ENCODE measurements around the gene ZNF330.

Gene ZNF330

GRCh38 chr4:141246683-141247429 lies 26.2 kb downstream of the ZNF330 start:
- in situ Hi-C loops (cut with MboI; ENCODE audit: low sequenced_read_pairs, unreplicated experiment), result no loop called here
- TF ChIP-seq, protein P1, sequence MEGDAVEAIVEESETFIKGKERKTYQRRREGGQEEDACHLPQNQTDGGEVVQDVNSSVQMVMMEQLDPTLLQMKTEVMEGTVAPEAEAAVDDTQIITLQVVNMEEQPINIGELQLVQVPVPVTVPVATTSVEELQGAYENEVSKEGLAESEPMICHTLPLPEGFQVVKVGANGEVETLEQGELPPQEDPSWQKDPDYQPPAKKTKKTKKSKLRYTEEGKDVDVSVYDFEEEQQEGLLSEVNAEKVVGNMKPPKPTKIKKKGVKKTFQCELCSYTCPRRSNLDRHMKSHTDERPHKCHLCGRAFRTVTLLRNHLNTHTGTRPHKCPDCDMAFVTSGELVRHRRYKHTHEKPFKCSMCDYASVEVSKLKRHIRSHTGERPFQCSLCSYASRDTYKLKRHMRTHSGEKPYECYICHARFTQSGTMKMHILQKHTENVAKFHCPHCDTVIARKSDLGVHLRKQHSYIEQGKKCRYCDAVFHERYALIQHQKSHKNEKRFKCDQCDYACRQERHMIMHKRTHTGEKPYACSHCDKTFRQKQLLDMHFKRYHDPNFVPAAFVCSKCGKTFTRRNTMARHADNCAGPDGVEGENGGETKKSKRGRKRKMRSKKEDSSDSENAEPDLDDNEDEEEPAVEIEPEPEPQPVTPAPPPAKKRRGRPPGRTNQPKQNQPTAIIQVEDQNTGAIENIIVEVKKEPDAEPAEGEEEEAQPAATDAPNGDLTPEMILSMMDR (IDR thresholded peaks at IDR 0.05; ENCODE audit: borderline replicate concordance, control extremely low read depth, extremely low read depth, insufficient read depth, missing control alignments), result no peak
- no peak for DNase-seq (ENCODE audit: low spot score)

GRCh38 chr4:141247430-141247780 lies 26.7 kb downstream of the ZNF330 start:
- DNase-seq (ENCODE audit: low spot score), result no peak
- in situ Hi-C loops (cut with MboI; ENCODE audit: low sequenced_read_pairs, unreplicated experiment), result no loop called here
- TF ChIP-seq, protein P1 (IDR thresholded peaks at IDR 0.05; ENCODE audit: borderline replicate concordance, control extremely low read depth, extremely low read depth, insufficient read depth, missing control alignments), result no peak

DNA sequence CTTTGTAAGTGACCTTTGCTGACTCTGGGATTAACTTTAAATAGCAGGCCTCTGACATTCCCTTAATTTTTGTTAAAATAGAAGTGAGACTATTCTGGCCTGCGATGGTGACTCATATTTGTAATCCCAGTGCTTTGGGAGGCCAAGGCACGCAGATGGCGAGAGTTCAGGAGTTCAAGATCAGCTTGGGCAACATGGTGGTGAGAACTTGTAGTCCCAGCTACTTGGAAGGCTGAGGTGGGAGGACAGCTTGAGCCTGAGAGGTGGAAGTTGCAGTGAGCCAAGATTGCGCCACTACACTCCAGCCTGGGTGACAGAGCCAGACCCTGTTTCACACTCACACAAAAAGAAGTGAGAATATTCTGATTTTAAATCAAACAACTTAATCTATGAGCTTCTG lies 27.3 kb downstream of the ZNF330 start:
- in situ Hi-C loops (cut with MboI; ENCODE audit: low sequenced_read_pairs, unreplicated experiment), result no loop called here
- TF ChIP-seq, protein P1 (IDR thresholded peaks at IDR 0.05; ENCODE audit: borderline replicate concordance, control extremely low read depth, extremely low read depth, insufficient read depth, missing control alignments), result no peak
- DNase-seq (ENCODE audit: low spot score), result no peak

DNA sequence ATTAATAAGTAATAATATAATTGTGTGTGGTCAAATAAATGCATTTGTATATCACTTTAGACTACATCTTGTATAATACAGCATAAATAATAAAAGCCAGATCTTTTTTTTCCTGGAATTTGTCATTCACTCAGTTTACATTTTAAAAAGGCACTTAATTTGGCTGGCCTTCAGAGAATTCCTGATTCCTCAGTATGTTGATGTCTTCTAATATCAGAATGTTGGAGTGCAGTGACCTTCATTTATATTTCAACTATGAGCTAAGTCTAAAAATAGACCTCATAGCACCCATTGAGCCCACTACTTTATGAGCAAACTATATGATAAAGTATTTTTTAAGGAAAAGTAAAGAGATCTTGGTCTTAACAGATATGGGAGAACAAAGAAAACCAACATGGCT lies 27.8 kb downstream of the ZNF330 start:
- no peak for DNase-seq (ENCODE audit: low spot score)
- TF ChIP-seq, protein P1 (IDR thresholded peaks at IDR 0.05; ENCODE audit: borderline replicate concordance, control extremely low read depth, extremely low read depth, insufficient read depth, missing control alignments), result no peak
- in situ Hi-C loops (cut with MboI; ENCODE audit: low sequenced_read_pairs, unreplicated experiment), result no loop called here

DNA sequence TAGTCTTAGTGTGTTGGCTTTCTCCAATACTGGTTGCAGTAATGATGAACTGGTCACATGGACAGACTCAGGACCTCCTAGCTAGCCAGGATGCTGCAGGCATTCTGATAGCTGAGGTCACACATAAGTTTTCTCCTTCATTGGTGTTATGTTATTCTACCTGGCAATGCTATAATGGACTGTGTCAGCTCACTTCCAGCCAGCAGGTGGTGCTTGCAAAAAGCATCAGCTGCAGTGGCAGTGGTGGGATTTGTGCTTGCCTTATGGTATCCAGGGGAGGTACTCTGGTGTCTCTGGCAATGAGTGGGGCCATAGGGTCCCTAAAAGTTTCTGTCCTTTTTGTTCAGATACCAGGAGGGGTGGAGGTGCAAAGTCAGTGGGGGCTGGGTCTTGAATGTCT lies 33.6 kb downstream of the ZNF330 start:
- in situ Hi-C loops (cut with MboI; ENCODE audit: low sequenced_read_pairs, unreplicated experiment), result no loop called here
- TF ChIP-seq, protein P1 (IDR thresholded peaks at IDR 0.05; ENCODE audit: borderline replicate concordance, control extremely low read depth, extremely low read depth, insufficient read depth, missing control alignments), result peak; percentile 12
- no peak for DNase-seq (ENCODE audit: low spot score)

DNA sequence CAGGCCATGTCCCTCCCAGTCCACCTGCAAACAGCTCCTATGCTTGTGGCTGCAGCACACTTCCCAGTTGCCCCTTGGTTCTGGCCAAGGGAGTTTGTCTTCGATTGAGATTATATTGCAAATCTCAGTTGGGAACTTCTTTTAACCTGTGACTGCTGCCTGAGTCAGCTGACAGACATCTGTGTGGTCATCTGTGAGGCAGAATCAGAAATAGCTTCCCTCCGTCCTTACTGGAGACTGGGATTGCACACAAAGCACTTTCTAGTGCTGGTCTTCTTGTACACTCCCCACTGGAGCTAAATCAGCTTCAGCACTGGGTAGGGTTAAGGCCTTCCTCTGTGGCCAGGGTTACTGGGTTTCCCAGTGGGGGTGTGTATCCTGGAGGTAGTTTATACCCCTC lies 34.3 kb downstream of the ZNF330 start:
- in situ Hi-C loops (cut with MboI; ENCODE audit: low sequenced_read_pairs, unreplicated experiment), result no loop called here
- no peak for DNase-seq (ENCODE audit: low spot score)
- TF ChIP-seq, protein P1 (IDR thresholded peaks at IDR 0.05; ENCODE audit: borderline replicate concordance, control extremely low read depth, extremely low read depth, insufficient read depth, missing control alignments), result no peak

Measured in GM13976 (cell line).